IMR-90 (cell line): Measurements from ENCODE around the gene RERE. TPM values are rescaled to one million over a fixed set of nuclear protein-coding genes. Genes with fewer than 3 reads are reported as not detected.

ENCODE experiments used
- ATAC-seq: fragments of 200-7000 bp; cut with Tn5 transposase; 2 replicates; pipeline ENCODE4 v1.9.1; 2020; ENCODE audit warnings: low read depth, mild to moderate bottlenecking, moderate library complexity
- BruUV-seq: library from RNA; stranded (reverse); fragments of 400-500 nt; replicated peaks from 2 replicates; lab custom pipeline; 2021; lab: Mats Ljungman, UMichigan
- CTCF ChIA-PET: fragments of 300-600 bp; formaldehyde crosslinking; extraction: SDS; loops from one replicate; lab custom pipeline; 2021; ENCODE audit warnings: antibody characterized with exemption; lab: Yijun Ruan, JAX
- POLR2A ChIA-PET: fragments of 300-600 bp; sonication (Branson Sonifier 250); formaldehyde crosslinking; loops from one replicate; lab custom pipeline; 2022; ENCODE audit warnings: antibody characterized with exemption; ENCODE audit not compliant: unreplicated experiment; lab: Charles Lee
- DNase-seq: peaks from one replicate; pipeline ENCODE4 v3.0.0; 2013
- H2AFZ ChIP-seq: replicated peaks from 2 replicates; pipeline ENCODE3; 2013; ENCODE audit warnings: low read length, mild to moderate bottlenecking; ENCODE audit not compliant: poor library complexity
- H2AK5ac ChIP-seq: 2 replicates; pipeline ENCODE4 v1.6.1; 2013; ENCODE audit warnings: low read depth, low read length, inconsistent platforms
- H2AK9ac ChIP-seq: replicated peaks from 2 replicates; pipeline ENCODE3; 2013; ENCODE audit warnings: mild to moderate bottlenecking, low read depth, low read length, moderate library complexity; ENCODE audit not compliant: poor library complexity
- H2BK120ac ChIP-seq: 2 replicates; pipeline ENCODE4 v1.6.1; 2013; ENCODE audit warnings: low read depth, low read length, inconsistent platforms
- H2BK15ac ChIP-seq: 3 replicates; pipeline ENCODE4 v1.6.1; 2013; ENCODE audit warnings: low read depth, low read length, inconsistent platforms
- H2BK20ac ChIP-seq: 2 replicates; pipeline ENCODE4 v1.6.1; 2013; ENCODE audit warnings: low read depth, mild to moderate bottlenecking, inconsistent platforms, low read length, moderate library complexity
- H2BK5ac ChIP-seq: 2 replicates; pipeline ENCODE4 v1.6.1; 2013; ENCODE audit warnings: mild to moderate bottlenecking, low read depth, low read length, inconsistent platforms; ENCODE audit not compliant: poor library complexity, severe bottlenecking
- H3K14ac ChIP-seq: replicated peaks from 2 replicates; pipeline ENCODE4 v1.6.1; 2013; ENCODE audit warnings: low read depth, low read length, inconsistent platforms
- H3K18ac ChIP-seq: 2 replicates; pipeline ENCODE4 v1.6.1; 2013; ENCODE audit warnings: low read depth, low read length, control low read depth
- H3K23ac ChIP-seq: 2 replicates; pipeline ENCODE4 v1.6.1; 2013; ENCODE audit warnings: low read depth, low read length, inconsistent platforms
- H3K27ac ChIP-seq: 2 replicates; pipeline ENCODE4 v1.5.1; 2013; ENCODE audit warnings: mild to moderate bottlenecking, control low read depth, low read length; ENCODE audit not compliant: insufficient read depth
- H3K27me3 ChIP-seq: 2 replicates; pipeline ENCODE4 v1.6.1; 2013; ENCODE audit warnings: low read length; ENCODE audit not compliant: control insufficient read depth, insufficient read depth
- H3K36me3 ChIP-seq: 2 replicates; pipeline ENCODE4 v1.6.1; 2013; ENCODE audit warnings: low read length, mixed read lengths; ENCODE audit not compliant: control insufficient read depth, insufficient read depth
- H3K4ac ChIP-seq: 2 replicates; pipeline ENCODE4 v1.6.1; 2013; ENCODE audit warnings: low read depth, low read length, inconsistent platforms
- H3K4me1 ChIP-seq: 2 replicates; pipeline ENCODE4 v1.6.1; 2013; ENCODE audit warnings: low read length, mixed read lengths; ENCODE audit not compliant: control insufficient read depth, insufficient read depth
- H3K4me2 ChIP-seq: 2 replicates; pipeline ENCODE4 v1.6.1; 2013; ENCODE audit warnings: low read depth, mild to moderate bottlenecking, control low read depth, low read length, moderate library complexity
- H3K4me3 ChIP-seq: 2 replicates; pipeline ENCODE4 v1.5.1; 2013; ENCODE audit warnings: low read depth, mild to moderate bottlenecking, control low read depth, low read length, moderate library complexity; ENCODE audit not compliant: insufficient read depth
- H3K56ac ChIP-seq: 2 replicates; pipeline ENCODE4 v1.6.1; 2013; ENCODE audit warnings: low read length, inconsistent platforms; ENCODE audit not compliant: insufficient read depth; ENCODE audit errors: extremely low read depth
- H3K79me1 ChIP-seq, 2 experiments: 2 replicates each; pipeline ENCODE4 v1.6.1; 2013; ENCODE audit warnings: low read length in 2 of 2, inconsistent platforms in 1 of 2, low read depth in 1 of 2
- H3K9ac ChIP-seq: 2 replicates; pipeline ENCODE4 v1.6.1; 2013; ENCODE audit warnings: low read depth, low read length, control low read depth
- H3K9me1 ChIP-seq: 2 replicates; pipeline ENCODE4 v1.6.1; 2013; ENCODE audit warnings: low read length, inconsistent platforms; ENCODE audit not compliant: insufficient read depth
- H3K9me3 ChIP-seq: 2 replicates; pipeline ENCODE4 v1.6.1; 2013; ENCODE audit warnings: low read length; ENCODE audit not compliant: control insufficient read depth, insufficient read depth
- H4K20me1 ChIP-seq: 2 replicates; pipeline ENCODE4 v1.6.1; 2013; ENCODE audit warnings: low read length, inconsistent platforms; ENCODE audit not compliant: insufficient read depth
- H4K5ac ChIP-seq: 2 replicates; pipeline ENCODE4 v1.6.1; 2013; ENCODE audit warnings: mild to moderate bottlenecking, low read depth, low read length, control low read depth
- H4K8ac ChIP-seq, 2 experiments: 2 replicates each; pipeline ENCODE4 v1.6.1; 2013; ENCODE audit warnings: low read depth in 2 of 2, low read length in 2 of 2, control low read depth in 1 of 2, inconsistent platforms in 1 of 2
- H4K91ac ChIP-seq: 2 replicates; pipeline ENCODE4 v1.6.1; 2013; ENCODE audit warnings: low read depth, low read length, inconsistent platforms; ENCODE audit not compliant: insufficient read depth
- CEBPB ChIP-seq: IDR thresholded peaks from 2 replicates; pipeline ENCODE4 v1.6.1; 2012; ENCODE audit warnings: low read depth, low read length, improper control_type of control experiment
- CHD1 ChIP-seq: IDR thresholded peaks from 2 replicates; pipeline ENCODE4 v1.6.1; 2012; ENCODE audit warnings: low read depth, low read length, improper control_type of control experiment
- ELK1 ChIP-seq: fragments of 150-350 bp; IDR thresholded peaks from 2 replicates; pipeline ENCODE4 v1.6.1; 2016; ENCODE audit warnings: low read depth, mild to moderate bottlenecking, low read length, moderate library complexity, borderline replicate concordance
- MAFK ChIP-seq: IDR thresholded peaks from 2 replicates; pipeline ENCODE4 v1.6.1; 2012; ENCODE audit warnings: low read depth, low read length, improper control_type of control experiment
- MXI1 ChIP-seq: IDR thresholded peaks from 2 replicates; pipeline ENCODE4 v1.6.1; 2012; ENCODE audit warnings: low read depth, mild to moderate bottlenecking, low read length, moderate library complexity, borderline replicate concordance
- NFE2L2 ChIP-seq: fragments of 150-350 bp; IDR thresholded peaks from 2 replicates; pipeline ENCODE4 v1.6.1; 2016; ENCODE audit warnings: low read depth, mild to moderate bottlenecking, low read length
- POLR2A ChIP-seq: IDR thresholded peaks from 2 replicates; pipeline ENCODE4 v1.6.1; 2012; ENCODE audit warnings: mild to moderate bottlenecking, low read depth, low read length
- RAD21 ChIP-seq: IDR thresholded peaks from 2 replicates; pipeline ENCODE4 v1.6.1; 2012; ENCODE audit warnings: low read length, improper control_type of control experiment
- RCOR1 ChIP-seq: IDR thresholded peaks from 2 replicates; pipeline ENCODE4 v1.6.1; 2012; ENCODE audit warnings: mild to moderate bottlenecking, low read length, improper control_type of control experiment; ENCODE audit not compliant: insufficient replicate concordance
- RFX5 ChIP-seq: IDR thresholded peaks from 2 replicates; pipeline ENCODE4 v1.8.0; 2012; ENCODE audit warnings: low read depth, mild to moderate bottlenecking, low read length, moderate library complexity
- SMC3 ChIP-seq: fragments of 150-350 bp; IDR thresholded peaks from 2 replicates; pipeline ENCODE4 v1.6.1; 2016; ENCODE audit warnings: low read depth, mild to moderate bottlenecking, antibody characterized with exemption, low read length, moderate library complexity
- WGBS, 2 experiments: methylation state at CpG; one replicate each; pipeline versions ENCODE4 v1.1.5 to v1.1.7; 2013; ENCODE audit warnings: missing lambda C conversion rate in 2 of 2; ENCODE audit not compliant: insufficient read length in 1 of 2; ENCODE audit errors: extremely low coverage in 2 of 2; 5-methylcytosine and 5-hydroxymethylcytosine counted together
- dilution Hi-C: fragments of 300-500 bp; cut with HindIII; formaldehyde crosslinking; loops from one replicate; pipeline ENCODE4 v1.14.3; 2018; ENCODE audit warnings: low sequenced_read_pairs; ENCODE audit not compliant: unreplicated experiment
- in situ Hi-C: fragments of 300-500 bp; cut with MboI; formaldehyde crosslinking; loops from 3 replicates; pipeline ENCODE4 v1.14.3; 2019; ENCODE audit warnings: low sequenced_read_pairs, inconsistent platforms, mixed read lengths
- intact Hi-C: fragments of 100-400 bp; cut with micrococcal nuclease; formaldehyde crosslinking; loops from 2 replicates; pipeline ENCODE4 v1.10.0; 2022
- polyA plus RNA-seq, 3 experiments: library from polyadenylated mRNA; depleted of rRNA; stranded (reverse); fragments of >200 nt; gene quantifications; 2 replicates each; pipeline ENCODE4 v1.2.3, GENCODE V29; 2012; ENCODE audit warnings: low replicate concordance in 1 of 3
- total RNA-seq: library from RNA; depleted of rRNA; stranded (reverse); fragments of >200 nt; gene quantifications from 2 replicates; pipeline ENCODE4 v1.2.3, GENCODE V29; 2012
- TF ChIP-seq, protein P1 (sequence below): conservative IDR thresholded peaks from 2 replicates; pipeline ENCODE4 v1.5.1; 2012; ENCODE audit warnings: mild to moderate bottlenecking, low read depth, low read length, improper control_type of control experiment

RERE gene
- total and polyA plus RNA-seq, 2 of the 4 experiments (the other 2 are of a cell fraction), result 11.5 to 25.1 TPM

DNA sequence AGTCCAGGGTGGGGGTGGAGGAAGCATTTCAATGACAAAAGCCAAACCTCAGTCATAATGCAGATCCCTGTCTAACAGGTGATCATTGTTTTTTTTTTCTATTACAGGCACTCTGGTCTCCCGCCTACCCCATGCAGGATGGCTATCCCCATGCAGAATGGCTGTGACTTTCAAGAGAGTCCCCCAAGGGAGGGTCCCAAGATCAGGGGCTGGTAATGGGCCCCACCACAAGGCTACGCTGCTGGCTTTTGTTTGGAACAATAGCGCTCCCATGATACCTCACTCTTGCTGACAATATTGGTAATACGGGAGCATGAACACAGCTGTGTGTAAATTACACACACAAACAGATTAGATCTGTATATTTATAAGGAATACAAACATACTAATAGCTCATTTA lies 380.1 kb downstream of the RERE start:
- TF ChIP-seq MAFK, result no peak
- no peak for TF ChIP-seq ELK1
- TF ChIP-seq POLR2A, result no peak
- TF ChIP-seq RFX5, result no peak
- TF ChIP-seq, protein P1, sequence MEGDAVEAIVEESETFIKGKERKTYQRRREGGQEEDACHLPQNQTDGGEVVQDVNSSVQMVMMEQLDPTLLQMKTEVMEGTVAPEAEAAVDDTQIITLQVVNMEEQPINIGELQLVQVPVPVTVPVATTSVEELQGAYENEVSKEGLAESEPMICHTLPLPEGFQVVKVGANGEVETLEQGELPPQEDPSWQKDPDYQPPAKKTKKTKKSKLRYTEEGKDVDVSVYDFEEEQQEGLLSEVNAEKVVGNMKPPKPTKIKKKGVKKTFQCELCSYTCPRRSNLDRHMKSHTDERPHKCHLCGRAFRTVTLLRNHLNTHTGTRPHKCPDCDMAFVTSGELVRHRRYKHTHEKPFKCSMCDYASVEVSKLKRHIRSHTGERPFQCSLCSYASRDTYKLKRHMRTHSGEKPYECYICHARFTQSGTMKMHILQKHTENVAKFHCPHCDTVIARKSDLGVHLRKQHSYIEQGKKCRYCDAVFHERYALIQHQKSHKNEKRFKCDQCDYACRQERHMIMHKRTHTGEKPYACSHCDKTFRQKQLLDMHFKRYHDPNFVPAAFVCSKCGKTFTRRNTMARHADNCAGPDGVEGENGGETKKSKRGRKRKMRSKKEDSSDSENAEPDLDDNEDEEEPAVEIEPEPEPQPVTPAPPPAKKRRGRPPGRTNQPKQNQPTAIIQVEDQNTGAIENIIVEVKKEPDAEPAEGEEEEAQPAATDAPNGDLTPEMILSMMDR, result no peak
- no peak for TF ChIP-seq CEBPB
- no peak for TF ChIP-seq RCOR1
- TF ChIP-seq RAD21, result no peak
- TF ChIP-seq SMC3, result no peak
- TF ChIP-seq NFE2L2, result no peak
- TF ChIP-seq MXI1, result no peak
- no peak for TF ChIP-seq CHD1
- in situ Hi-C loops (no loop called here), intact Hi-C loops (no loop called here), dilution Hi-C loops (no loop called here)
- Histone ChIP-seq H4K5ac (no peak overlapping the region), H2BK120ac (no peak overlapping the region), H3K4ac (no peak overlapping the region), H4K8ac (no peak overlapping the region), H2BK20ac (no peak overlapping the region), H3K9ac (no peak overlapping the region), H3K14ac (no peak overlapping the region), H3K27me3 (no peaks in the 10 kb centered on the region), H3K18ac (no peak overlapping the region), H4K20me1 (0 out of 2 replicates have a peak, but pooled peaks cover 11% of the 10 kb centered on the region), H2AK9ac (no peak overlapping the region), H3K4me1 (peaks cover 16% of the 10 kb centered on the region), H2AK5ac (no peak overlapping the region), H3K23ac (no peak overlapping the region), H3K79me1 (peaks cover 50 to 66% of the 10 kb centered on the region in 2 experiments), H3K27ac (peak overlapping the region; percentile 33; the same call in 1 of the 2 replicates), H2BK5ac (no peak overlapping the region), H2AFZ (no peak overlapping the region), H2BK15ac (no peak overlapping the region), H4K91ac (no peak overlapping the region), H3K9me3 (no peaks in the 10 kb centered on the region), H3K4me2 (no peak overlapping the region), H3K4me3 (no peak overlapping the region), H3K36me3 (0 out of 2 replicates have a peak, but pooled peaks cover 4% of the 10 kb centered on the region), H3K56ac (no peak overlapping the region), H3K9me1 (peaks cover 14% of the 10 kb centered on the region)
- DNase-seq (no peak), ATAC-seq (no peak)
- BruUV-seq, result no TSS peak
- no CpG with 5 or more reads among the region's 4 CpGs for WGBS, 2 experiments
- ChIA-PET POLR2A (no interaction called here), CTCF (no interaction called here)
